Inferior parietal cortex (tissue), 1 donor: ENCODE data around the gene LMAN1L.

Source experiments
- DNase-seq: peaks from one replicate; pipeline ENCODE4 v3.0.0-alpha.2; 2016; ENCODE audit errors: extremely low spot score

The LMAN1L gene

DNA sequence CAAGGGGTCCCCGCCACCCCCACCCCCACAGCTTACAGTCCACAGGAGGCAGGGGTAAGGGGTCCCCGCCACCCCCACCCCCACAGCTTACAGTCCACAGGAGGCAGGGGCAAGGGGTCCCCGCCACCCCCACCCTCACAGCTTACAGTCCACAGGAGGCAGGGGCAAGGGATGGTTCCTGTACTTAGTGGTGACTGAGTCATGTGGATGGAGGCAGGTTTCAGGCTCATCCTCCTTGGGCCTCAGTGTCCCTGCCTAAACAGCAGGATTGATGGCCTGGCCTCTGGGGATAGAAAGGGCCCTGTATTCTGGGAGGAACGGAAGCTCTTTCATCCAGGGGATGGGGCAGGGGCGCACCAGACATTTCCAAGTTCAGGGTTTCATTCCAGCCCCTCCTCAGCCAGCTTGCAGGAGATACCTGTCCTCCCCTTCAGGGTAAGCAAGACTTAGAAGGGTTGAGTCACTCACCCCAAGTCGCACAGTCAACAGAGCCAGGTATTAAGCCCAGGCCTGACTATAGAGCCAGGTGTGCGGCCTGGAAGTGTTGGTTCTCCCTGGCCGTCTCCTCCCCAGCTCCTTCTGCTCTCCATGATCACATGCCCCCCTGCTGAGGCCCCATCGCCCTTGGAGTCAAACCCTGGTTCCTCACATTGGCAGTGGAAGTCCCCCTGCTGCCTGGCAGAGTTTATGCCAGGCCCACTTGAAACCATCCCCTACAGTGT, 18.2 kb upstream of the LMAN1L start:
- no peak for DNase-seq

- no peak for DNase-seq
These were observed 17.7 kb upstream of the LMAN1L start for GRCh38 chr15:74794970-74795349.

GRCh38 chr15:74795966-74796625, 16.5 kb upstream of the LMAN1L start:
- DNase-seq = no peak

GRCh38 chr15:74798388-74799254, 14.0 kb upstream of the LMAN1L start:
- no peak for DNase-seq

GRCh38 chr15:74799255-74799855, 13.3 kb upstream of the LMAN1L start:
- DNase-seq = no peak

DNA sequence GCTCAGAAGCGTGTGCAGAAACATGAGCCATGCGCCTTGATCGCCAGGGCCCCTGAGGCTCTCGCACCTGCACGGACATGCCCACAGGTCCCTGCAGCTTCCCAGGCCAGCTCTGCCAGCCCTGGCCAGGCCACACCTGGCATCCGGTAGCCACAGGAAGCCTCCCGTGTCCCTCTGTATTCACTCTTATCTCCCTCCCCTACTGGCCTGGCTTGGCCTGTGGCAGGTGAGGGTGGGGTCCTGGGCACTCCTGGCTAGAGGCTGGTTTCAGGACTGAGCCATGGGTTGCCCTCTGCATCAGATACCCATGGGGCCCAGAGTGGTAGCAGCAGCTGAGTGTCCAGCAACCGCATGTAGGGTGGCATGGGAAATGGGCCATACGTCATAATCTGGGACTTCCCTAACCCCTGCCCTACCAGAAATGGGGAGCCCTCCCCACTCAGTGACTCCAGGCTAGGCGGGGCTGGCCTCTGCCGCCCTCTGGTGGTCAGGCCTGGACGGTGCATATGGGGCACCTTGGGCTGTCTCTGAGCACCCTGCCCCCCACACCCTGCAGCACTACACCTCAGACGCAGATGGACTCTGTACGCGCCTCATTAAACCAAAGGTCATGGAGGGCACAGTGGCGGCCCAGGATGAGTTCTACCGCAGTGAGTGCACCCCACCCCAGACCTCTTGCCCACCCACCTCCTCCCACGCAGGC, 12.6 kb upstream of the LMAN1L start:
- DNase-seq = peak; percentile 65

- no peak for DNase-seq
These were observed 12.0 kb upstream of the LMAN1L start for GRCh38 chr15:74800559-74801094.

DNA sequence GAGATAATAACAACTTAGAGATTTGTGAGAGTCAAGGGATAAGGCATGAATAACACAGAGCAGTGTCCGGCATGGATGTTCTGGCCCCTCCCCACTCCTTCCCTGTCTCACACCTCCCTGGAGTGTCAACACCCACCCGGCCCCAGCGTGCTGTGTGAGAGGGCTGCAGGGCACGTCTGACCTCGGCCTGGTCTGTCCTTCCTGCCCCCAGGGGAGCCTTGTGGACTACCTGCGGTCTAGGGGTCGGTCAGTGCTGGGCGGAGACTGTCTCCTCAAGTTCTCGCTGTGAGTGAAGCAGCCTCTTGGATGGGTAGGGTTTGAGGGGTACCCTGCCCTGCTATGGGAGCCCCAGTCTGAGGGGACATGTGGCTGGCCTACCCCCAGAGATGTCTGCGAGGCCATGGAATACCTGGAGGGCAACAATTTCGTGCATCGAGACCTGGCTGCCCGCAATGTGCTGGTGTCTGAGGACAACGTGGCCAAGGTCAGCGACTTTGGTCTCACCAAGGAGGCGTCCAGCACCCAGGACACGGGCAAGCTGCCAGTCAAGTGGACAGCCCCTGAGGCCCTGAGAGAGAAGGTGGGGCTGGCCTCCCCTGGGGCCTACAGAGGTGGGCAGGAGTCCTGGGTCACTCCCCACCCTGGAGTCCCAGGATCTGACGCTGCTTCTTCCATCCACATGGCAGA, 11.2 kb upstream of the LMAN1L start:
- no peak for DNase-seq

GRCh38 chr15:74802290-74802689, 10.3 kb upstream of the LMAN1L start:
- DNase-seq = no peak

DNA sequence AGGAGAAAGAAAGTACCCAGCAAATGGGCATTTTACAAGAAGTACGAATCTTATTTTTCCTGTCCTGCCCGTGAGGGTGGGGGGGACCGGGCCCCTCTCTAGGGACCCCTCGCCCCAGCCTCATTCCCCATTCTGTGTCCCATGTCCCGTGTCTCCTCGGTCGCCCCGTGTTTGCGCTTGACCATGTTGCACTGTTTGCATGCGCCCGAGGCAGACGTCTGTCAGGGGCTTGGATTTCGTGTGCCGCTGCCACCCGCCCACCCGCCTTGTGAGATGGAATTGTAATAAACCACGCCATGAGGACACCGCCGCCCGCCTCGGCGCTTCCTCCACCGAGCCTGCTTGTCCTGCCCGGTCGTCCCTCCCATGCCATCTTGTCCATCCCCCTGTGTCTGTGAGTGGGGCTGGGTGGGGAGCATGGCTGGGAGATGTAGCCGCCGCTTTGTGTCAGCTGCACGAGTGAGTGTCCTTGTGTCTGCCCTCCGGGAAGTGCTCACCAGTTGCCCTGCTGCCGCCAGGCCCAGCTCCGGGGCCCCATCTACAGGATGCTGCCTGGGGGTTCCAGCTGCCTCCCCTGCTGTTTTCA, 9.7 kb upstream of the LMAN1L start:
- DNase-seq = no peak

GRCh38 chr15:74804935-74805334, 7.7 kb upstream of the LMAN1L start:
- DNase-seq = no peak

GRCh38 chr15:74807282-74807681, 5.4 kb upstream of the LMAN1L start:
- no peak for DNase-seq

DNA sequence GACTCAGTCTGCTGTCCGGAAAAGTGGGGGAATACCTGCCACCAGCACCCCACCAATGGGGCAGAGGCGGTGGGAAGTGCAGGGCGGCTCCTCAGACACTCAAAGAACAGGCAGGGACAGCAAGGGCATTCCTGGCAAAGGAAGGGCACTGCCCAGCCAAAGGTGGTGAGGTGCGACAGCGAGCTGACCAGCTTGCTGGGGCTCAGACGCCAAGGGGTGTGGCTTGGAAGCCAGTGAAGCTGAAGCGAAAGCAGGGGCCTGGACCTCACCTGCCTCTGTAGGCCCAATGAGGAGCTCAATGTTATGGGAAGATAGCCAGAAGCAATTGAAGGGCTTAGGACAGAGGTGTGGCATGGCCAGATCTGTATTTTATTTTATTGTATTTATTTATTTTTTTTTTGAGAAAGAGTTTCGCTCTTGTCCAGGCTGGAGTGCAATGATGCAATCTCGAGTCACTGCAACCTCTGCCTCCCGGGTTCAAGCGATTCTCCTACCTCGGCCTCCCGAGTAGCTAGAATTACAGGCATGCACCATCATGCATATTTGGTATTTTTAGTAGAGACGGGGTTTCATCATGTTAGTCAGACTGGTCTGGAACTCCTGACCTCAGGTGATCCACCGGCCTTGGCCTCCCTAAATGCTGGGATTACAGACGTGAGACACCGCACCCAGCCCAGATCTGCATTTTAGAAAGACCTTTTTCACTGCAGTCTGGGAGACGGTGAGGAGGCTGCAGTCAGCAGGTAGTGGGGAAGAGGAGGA, 4.4 kb upstream of the LMAN1L start:
- DNase-seq = no peak

DNA sequence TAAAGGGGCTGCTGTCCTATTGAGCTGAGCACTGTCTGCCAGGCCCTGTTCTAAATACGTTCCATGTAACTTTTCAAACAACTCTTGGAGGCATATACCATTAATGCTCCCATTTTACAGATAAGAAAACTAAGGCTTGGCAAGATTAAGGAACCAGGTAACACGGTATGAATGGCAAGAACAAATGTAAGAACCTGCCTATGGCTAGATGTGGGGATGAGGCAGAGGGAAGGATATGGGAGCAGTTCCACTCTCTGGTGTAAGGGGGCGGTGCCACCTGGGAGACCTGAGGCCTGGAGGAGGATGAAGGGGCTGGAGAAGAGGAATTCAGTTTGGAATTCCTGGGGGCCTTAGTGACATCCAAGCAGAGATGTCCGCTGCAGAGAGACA, 3.8 kb upstream of the LMAN1L start:
- no peak for DNase-seq

GRCh38 chr15:74809242-74809641, 3.4 kb upstream of the LMAN1L start:
- DNase-seq = no peak

- no peak for DNase-seq
These were observed 2.7 kb upstream of the LMAN1L start for GRCh38 chr15:74809956-74810355.

DNA sequence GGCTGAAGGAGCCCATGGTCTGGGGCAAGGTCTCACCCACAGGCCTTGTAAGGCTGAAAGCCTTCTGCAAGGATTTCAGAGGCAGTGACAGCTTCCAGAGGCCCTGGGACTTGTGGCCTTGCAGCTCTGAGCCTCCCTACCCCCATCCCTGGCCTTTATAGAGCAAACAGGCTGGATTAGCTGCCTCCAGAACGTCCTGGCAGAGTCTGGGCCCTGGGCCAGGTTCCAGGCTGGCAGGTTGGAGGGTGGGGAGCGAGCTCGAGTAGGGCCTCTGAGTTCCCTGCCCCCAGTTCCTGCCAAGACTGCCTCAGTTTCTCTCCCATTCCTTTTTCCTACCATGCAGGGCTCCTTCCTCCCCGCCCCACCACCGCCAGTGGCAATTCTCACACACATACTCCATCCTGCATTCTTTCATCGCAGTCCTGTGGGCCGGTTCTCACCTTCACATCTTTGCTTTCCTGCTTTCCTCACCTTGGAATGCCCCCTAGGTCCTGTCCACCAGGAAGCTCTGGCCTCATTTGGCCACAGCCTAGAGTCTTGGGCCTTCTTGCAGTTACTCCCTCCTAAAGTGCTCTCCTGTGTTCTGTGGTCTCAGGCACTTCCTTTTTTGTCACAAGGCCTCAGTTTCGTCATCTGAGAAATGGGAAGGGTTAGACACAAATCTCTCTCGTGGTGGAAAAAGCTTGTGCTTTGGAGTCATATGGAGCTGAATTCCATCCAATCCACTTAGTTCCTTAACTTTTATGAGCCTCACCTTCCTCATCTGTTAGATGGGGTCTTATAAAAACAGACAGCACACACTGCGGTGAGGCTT, 2.7 kb downstream of the LMAN1L start:
- DNase-seq = no peak

DNA sequence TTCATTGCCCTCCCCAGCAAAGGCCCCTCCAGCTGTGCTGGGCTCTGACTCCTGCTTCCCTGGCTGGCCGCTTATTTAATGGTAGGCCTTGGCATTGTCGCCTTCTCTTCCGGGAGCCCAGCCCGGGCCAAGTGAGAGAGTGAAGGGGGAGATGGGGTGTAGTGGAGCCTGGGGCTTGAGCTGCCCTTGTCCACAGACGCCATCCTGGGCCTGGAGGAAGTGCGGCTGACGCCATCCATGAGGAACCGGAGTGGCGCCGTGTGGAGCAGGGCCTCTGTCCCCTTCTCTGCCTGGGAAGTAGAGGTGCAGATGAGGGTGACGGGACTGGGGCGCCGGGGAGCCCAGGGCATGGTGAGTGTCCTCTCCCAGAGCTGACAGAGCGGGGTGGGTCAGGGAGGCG, 3.3 kb downstream of the LMAN1L start:
- DNase-seq = no peak
